Adipocyte (in vitro differentiated cells): ENCODE results near the gene FAM89A.

Experiments
- DNase-seq: peaks from one replicate; pipeline ENCODE4 v3.0.0-alpha.2; 2015; ENCODE audit warnings: low read depth
- H3K27me3 ChIP-seq: replicated peaks from 2 replicates; pipeline ENCODE4 v1.7.0; 2013; ENCODE audit warnings: mild to moderate bottlenecking, low read length, moderate library complexity; ENCODE audit not compliant: control insufficient read depth, insufficient read depth
- H3K36me3 ChIP-seq: 2 replicates; pipeline ENCODE4 v1.7.0; 2013; ENCODE audit warnings: low read length, mild to moderate bottlenecking, moderate library complexity; ENCODE audit not compliant: control insufficient read depth, insufficient read depth, severe bottlenecking
- H3K4me1 ChIP-seq: 2 replicates; pipeline ENCODE4 v1.7.0; 2013; ENCODE audit warnings: mild to moderate bottlenecking, low read length, moderate library complexity; ENCODE audit not compliant: control insufficient read depth, insufficient read depth
- H3K4me3 ChIP-seq: 2 replicates; pipeline ENCODE4 v1.7.0; 2013; ENCODE audit warnings: mild to moderate bottlenecking, low read length, moderate library complexity
- H3K9ac ChIP-seq: 2 replicates; pipeline ENCODE4 v1.7.0; 2013; ENCODE audit warnings: mild to moderate bottlenecking, low read length, moderate library complexity
- H3K9me3 ChIP-seq: 2 replicates; pipeline ENCODE4 v1.7.0; 2013; ENCODE audit warnings: mild to moderate bottlenecking, low read length, moderate library complexity; ENCODE audit not compliant: control insufficient read depth

The FAM89A gene

GRCh38 chr1:231045286-231045685 lies 5.2 kb upstream of the FAM89A start:
- peaks cover 16% of the 10 kb centered on the region for H3K27me3 ChIP-seq
- no peak overlapping the region for H3K4me3 ChIP-seq
- no peak overlapping the region for H3K9ac ChIP-seq
- no peaks in the 10 kb centered on the region for H3K36me3 ChIP-seq
- no peak for DNase-seq
- no peaks in the 10 kb centered on the region for H3K4me1 ChIP-seq
- H3K9me3 ChIP-seq = peaks cover 22% of the 10 kb centered on the region

DNA sequence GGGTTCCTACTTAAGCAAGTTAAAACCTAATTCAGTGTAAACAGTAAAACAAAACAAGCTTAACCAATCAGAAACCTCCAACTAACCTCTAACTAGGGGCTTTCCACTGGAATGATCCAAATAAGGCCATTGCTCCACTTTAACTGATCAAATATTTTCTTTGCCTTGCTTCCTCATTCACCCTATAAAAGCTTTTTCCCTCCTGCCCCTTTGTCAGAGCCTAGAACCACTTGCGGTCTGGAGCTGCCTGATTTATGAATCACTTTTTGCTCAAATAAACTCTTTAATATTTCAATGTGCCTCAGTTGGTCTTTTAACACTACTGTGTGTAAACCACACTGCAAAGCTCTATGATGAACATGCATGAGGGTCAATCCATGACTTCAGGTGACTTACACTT lies 4.5 kb upstream of the FAM89A start:
- Histone ChIP-seq H3K9me3 (peaks cover 22% of the 10 kb centered on the region), H3K9ac (no peak overlapping the region), H3K27me3 (peaks cover 16% of the 10 kb centered on the region), H3K4me1 (no peaks in the 10 kb centered on the region), H3K36me3 (no peaks in the 10 kb centered on the region), H3K4me3 (no peak overlapping the region)
- DNase-seq = no peak

DNA sequence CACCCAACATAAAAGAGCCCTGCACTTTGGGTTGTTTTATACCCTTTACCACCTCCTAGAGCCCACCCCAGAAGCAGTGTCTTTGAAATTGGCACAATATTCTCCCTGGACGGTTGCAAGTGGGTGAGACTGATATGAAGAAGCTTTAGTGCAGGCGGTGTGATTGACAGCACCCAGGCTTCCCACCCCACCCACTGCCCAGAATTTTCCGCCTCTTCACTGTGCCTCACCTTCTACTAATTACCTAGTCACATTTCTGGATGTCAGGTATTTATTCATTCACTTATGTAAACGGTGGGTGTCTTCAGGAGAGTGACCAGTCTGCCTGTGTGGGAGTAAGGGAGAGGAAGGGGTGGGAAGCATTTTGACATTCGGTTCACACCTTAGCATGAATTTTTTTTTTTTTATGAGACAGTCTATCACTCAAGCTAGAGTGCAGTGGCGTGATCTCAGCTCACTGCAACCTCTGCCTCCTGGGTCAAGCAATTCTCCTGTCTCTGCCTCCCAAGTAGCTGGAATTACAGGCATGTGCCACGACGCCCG lies 1.7 kb upstream of the FAM89A start:
- peaks cover 20% of the 10 kb centered on the region for H3K4me1 ChIP-seq
- no peak overlapping the region for H3K9ac ChIP-seq
- no peak overlapping the region for H3K4me3 ChIP-seq
- H3K27me3 ChIP-seq = peaks cover 6% of the 10 kb centered on the region
- no peaks in the 10 kb centered on the region for H3K36me3 ChIP-seq
- peaks cover 22% of the 10 kb centered on the region for H3K9me3 ChIP-seq
- no peak for DNase-seq

- no peak for DNase-seq
- Histone ChIP-seq H3K27me3 (peaks cover 3% of the 10 kb centered on the region), H3K4me1 (peaks cover 28% of the 10 kb centered on the region), H3K4me3 (peak overlapping the region; percentile 78), H3K36me3 (no peaks in the 10 kb centered on the region), H3K9ac (peak overlapping the region; percentile 74), H3K9me3 (peaks cover 22% of the 10 kb centered on the region)
These were observed 1.0 kb upstream of the FAM89A start for GRCh38 chr1:231040800-231041718.

GRCh38 chr1:231039161-231040018 lies 664 bp downstream of the FAM89A start:
- Histone ChIP-seq H3K4me3 (peak overlapping the region; percentile 87), H3K27me3 (no peaks in the 10 kb centered on the region), H3K4me1 (peaks cover 36% of the 10 kb centered on the region), H3K9me3 (peaks cover 11% of the 10 kb centered on the region), H3K36me3 (no peaks in the 10 kb centered on the region), H3K9ac (peak overlapping the region; percentile 92)
- DNase-seq = peak; percentile 78

DNA sequence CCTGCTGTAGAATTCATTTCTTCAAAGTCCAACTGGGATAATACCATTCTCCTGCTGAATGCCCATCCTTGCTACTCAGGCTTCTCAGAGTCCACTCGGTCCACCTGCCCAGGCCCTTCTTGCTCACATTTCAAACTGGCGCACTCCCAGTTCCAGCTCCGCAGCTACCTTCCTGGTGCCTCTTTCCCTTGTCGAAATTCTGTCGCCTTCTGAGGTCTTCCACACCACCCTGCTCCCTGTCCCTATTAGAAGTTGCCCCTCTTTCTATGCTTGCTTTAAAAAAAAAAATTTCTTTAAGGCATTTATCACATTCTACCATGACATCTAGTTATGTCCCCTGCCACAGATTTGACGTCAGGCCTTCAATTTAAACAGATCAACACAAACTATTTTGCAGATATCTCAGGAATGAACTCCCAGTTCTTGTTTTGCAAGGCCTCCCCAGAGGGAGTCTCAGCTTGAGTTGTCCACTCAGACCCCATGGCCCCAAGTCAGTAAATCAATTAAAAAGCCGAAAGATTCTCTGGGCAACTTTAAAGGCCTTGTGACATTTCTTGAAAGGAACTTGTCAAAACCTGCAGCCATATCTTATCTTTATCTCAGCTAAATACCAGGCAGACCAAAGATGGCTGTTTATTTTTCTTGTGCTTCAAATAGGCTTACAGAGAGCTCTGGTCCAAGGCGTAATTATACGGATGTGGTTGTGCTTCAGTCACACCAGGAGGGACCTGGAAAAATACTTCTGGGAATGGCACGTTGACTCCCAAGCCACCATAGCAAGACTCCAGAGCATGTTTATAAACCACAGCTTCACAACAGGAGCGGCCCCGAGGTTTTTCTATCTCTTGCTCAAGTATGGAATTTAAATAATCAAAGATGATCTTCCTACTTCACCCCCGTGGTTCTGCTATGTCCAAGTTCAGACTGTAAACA lies 2.2 kb downstream of the FAM89A start:
- DNase-seq = no peak
- Histone ChIP-seq H3K4me1 (peaks cover 41% of the 10 kb centered on the region), H3K4me3 (peak overlapping the region; percentile 87), H3K27me3 (no peaks in the 10 kb centered on the region), H3K9me3 (no peaks in the 10 kb centered on the region), H3K9ac (peak overlapping the region; percentile 92), H3K36me3 (no peaks in the 10 kb centered on the region)

DNA sequence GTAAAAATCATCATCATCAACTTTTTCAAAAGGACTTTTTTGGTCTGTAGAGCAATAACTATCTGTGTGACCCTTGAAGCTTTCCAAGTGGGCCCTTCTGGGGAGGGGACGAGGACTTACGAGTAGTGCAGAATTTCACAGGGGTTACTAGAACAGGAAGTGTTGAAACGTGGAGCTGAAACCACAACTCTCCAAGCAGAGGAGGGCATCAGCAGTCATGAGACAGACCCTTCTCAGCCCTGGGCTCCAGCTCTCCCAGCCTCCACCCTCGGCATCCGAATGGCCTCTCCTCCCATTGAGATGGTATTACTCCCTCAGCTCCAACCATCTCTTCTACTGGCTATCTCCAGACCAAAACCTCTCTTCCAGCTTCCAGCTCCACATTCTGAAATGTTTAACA lies 3.6 kb downstream of the FAM89A start:
- Histone ChIP-seq H3K27me3 (no peaks in the 10 kb centered on the region), H3K9ac (no peak overlapping the region), H3K36me3 (no peaks in the 10 kb centered on the region), H3K9me3 (no peaks in the 10 kb centered on the region), H3K4me3 (peak overlapping the region; percentile 3), H3K4me1 (peaks cover 44% of the 10 kb centered on the region)
- DNase-seq = no peak

- Histone ChIP-seq H3K4me3 (no peak overlapping the region), H3K27me3 (no peaks in the 10 kb centered on the region), H3K4me1 (peaks cover 44% of the 10 kb centered on the region), H3K36me3 (no peaks in the 10 kb centered on the region), H3K9me3 (no peaks in the 10 kb centered on the region), H3K9ac (no peak overlapping the region)
- no peak for DNase-seq
These were observed 4.3 kb downstream of the FAM89A start for GRCh38 chr1:231035799-231036198.

GRCh38 chr1:231032963-231033362 lies 7.1 kb downstream of the FAM89A start:
- Histone ChIP-seq H3K36me3 (peaks cover 5% of the 10 kb centered on the region), H3K9me3 (no peaks in the 10 kb centered on the region), H3K4me3 (no peak overlapping the region), H3K9ac (no peak overlapping the region), H3K27me3 (no peaks in the 10 kb centered on the region), H3K4me1 (peaks cover 35% of the 10 kb centered on the region)
- no peak for DNase-seq

DNA sequence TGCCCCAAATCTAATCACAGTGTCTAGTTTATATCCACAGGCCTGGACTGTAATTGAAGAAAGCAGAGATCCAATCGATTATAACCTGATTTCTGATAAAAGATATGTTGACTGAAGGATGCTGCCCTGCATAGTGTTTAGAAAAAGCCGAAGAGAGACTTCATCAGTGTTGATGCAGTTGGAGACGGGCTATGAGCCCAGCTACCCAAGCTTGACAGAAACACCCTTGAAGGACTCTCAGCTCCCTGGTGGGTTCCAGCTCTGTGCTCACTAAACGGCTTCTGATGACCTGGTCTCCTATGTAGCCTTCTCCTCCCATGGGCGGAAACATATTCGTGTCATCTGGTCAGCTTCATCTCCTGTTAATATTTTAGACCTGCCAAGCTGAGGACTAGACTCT lies 10.2 kb downstream of the FAM89A start:
- Histone ChIP-seq H3K4me3 (no peak overlapping the region), H3K9ac (no peak overlapping the region), H3K4me1 (peaks cover 17% of the 10 kb centered on the region), H3K36me3 (peaks cover 9% of the 10 kb centered on the region), H3K27me3 (no peaks in the 10 kb centered on the region), H3K9me3 (no peaks in the 10 kb centered on the region)
- no peak for DNase-seq
